OCI-LY1 (cell line): ENCODE measurements around the gene TESK2.
"Not testable (repeated sequence)": the region's sequence is repeated elsewhere in the genome, so short reads cannot be mapped to it uniquely, and the experiment has no call there.

ENCODE experiments used
- EZH2 ChIP-seq: fragments of 200-600 bp; sonication (generic), shearing (Covaris generic); IDR thresholded peaks from 2 replicates; pipeline ENCODE4 v1.8.0; 2017; ENCODE audit warnings: borderline replicate concordance, mixed run types, mild to moderate bottlenecking, antibody characterized with exemption, low read length, moderate library complexity, mixed read lengths
- TF ChIP-seq, protein P1 (sequence below): fragments of 200-600 bp; sonication (generic), shearing (Covaris generic); IDR thresholded peaks from 2 replicates; pipeline ENCODE4 v1.5.1; 2017; ENCODE audit warnings: mild to moderate bottlenecking, antibody characterized with exemption, low read length, moderate library complexity, mixed read lengths

DNA sequence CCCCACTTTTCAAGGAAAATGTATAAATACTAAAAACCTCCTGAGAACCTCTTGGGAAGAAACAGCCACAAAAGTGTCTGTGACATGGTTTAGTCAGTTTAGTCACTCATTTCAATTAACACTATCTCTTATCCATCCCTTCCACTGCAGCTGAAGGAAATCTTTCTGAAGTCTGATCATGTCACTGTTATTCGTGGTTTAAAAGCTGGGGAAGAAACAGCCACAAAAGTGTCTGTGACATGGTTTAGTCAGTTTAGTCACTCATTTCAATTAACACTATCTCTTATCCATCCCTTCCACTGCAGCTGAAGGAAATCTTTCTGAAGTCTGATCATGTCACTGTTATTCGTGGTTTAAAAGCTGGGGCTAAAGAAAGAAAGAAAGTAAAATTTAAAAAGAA, 32.6 kb upstream of the TESK2 start:
- not testable (repeated sequence) for TF ChIP-seq EZH2
- TF ChIP-seq, protein P1, sequence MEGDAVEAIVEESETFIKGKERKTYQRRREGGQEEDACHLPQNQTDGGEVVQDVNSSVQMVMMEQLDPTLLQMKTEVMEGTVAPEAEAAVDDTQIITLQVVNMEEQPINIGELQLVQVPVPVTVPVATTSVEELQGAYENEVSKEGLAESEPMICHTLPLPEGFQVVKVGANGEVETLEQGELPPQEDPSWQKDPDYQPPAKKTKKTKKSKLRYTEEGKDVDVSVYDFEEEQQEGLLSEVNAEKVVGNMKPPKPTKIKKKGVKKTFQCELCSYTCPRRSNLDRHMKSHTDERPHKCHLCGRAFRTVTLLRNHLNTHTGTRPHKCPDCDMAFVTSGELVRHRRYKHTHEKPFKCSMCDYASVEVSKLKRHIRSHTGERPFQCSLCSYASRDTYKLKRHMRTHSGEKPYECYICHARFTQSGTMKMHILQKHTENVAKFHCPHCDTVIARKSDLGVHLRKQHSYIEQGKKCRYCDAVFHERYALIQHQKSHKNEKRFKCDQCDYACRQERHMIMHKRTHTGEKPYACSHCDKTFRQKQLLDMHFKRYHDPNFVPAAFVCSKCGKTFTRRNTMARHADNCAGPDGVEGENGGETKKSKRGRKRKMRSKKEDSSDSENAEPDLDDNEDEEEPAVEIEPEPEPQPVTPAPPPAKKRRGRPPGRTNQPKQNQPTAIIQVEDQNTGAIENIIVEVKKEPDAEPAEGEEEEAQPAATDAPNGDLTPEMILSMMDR = not testable (repeated sequence)
